ENCODE results near the gene LY6G6C.
A peak's percentile ranks its signal among the peaks of the same experiment; 100 is the strongest.

DNA sequence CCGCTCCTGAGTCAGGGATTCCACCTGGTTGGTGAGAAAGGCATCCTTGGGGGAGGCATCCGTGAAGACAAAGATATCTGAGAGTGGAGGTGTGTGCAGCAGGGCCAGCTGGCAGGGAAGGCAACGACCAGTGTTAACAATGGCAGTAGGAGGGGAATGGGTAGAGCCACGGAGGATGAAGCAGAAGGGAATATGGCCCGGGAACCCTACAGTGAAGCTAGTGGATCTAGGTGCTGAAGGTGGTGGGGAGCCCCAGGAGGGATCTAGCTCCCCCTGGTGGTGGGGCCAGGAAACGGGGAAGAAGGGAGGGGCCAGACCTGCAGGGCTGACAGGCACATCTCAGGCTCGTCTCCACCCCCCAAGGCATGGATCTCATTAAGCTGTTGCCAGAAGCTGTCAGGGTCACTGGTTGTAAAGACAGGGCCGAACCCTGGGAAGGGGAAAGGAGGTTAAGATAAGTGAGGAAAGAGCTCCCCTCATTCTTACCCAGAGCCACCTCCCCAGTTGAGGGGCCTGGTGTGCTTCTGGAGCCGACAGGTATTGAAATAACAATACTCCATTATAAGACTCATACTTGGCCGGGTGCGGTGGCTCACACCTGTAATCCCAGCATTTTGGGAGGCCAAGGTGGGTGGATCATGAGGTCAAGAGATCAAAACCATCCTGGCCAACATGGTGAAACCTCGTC, 48.3 kb upstream of the LY6G6C start:
- TF ChIP-seq, protein P1, sequence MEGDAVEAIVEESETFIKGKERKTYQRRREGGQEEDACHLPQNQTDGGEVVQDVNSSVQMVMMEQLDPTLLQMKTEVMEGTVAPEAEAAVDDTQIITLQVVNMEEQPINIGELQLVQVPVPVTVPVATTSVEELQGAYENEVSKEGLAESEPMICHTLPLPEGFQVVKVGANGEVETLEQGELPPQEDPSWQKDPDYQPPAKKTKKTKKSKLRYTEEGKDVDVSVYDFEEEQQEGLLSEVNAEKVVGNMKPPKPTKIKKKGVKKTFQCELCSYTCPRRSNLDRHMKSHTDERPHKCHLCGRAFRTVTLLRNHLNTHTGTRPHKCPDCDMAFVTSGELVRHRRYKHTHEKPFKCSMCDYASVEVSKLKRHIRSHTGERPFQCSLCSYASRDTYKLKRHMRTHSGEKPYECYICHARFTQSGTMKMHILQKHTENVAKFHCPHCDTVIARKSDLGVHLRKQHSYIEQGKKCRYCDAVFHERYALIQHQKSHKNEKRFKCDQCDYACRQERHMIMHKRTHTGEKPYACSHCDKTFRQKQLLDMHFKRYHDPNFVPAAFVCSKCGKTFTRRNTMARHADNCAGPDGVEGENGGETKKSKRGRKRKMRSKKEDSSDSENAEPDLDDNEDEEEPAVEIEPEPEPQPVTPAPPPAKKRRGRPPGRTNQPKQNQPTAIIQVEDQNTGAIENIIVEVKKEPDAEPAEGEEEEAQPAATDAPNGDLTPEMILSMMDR (IDR thresholded peaks at IDR 0.05) = peak; percentile 70 to 94 (median 90)
- TF ChIP-seq POLR2A (IDR thresholded peaks at IDR 0.05) = no peak
